CD4-positive, alpha-beta memory T cell (primary cell): Measurements from ENCODE around the gene CERS6. TPM values are rescaled to one million over a fixed set of nuclear protein-coding genes. Genes with fewer than 3 reads are reported as not detected.

Source experiments
- CTCF ChIA-PET: fragments of 350-600 bp; sonication (Branson Sonifier 250); formaldehyde crosslinking; loops from one replicate; lab custom pipeline; 2021; ENCODE audit warnings: inconsistent platforms; ENCODE audit not compliant: partially characterized antibody; lab: Charles Lee
- POLR2A ChIA-PET: fragments of 350-600 bp; sonication (Branson Sonifier 250); formaldehyde crosslinking; loops from one replicate; lab custom pipeline; 2021; ENCODE audit not compliant: partially characterized antibody; lab: Charles Lee
- DNase-seq, 5 donors: peaks; one replicate each; pipeline versions ENCODE4 v3.0.0 to v3.0.0-alpha.2; 2020 to 2022; ENCODE audit warnings: mixed read lengths in 1 of 5
- H3K27ac ChIP-seq: one replicate; pipeline ENCODE4 v1.7.0; 2013; ENCODE audit warnings: low read depth, low read length
- H3K27me3 ChIP-seq: 2 replicates; pipeline ENCODE4 v1.7.0; 2013; ENCODE audit warnings: mild to moderate bottlenecking, low read length, moderate library complexity; ENCODE audit not compliant: insufficient read depth
- H3K36me3 ChIP-seq: 2 replicates; pipeline ENCODE4 v1.7.0; 2013; ENCODE audit warnings: mild to moderate bottlenecking, low read length, moderate library complexity; ENCODE audit not compliant: insufficient read depth
- H3K4me1 ChIP-seq: 2 replicates; pipeline ENCODE4 v1.7.0; 2013; ENCODE audit warnings: mild to moderate bottlenecking, low read length, moderate library complexity; ENCODE audit not compliant: insufficient read depth
- H3K4me3 ChIP-seq, 2 donors: one replicate each; pipeline ENCODE4 v1.7.0; 2013; ENCODE audit warnings: low read length in 2 of 2, mild to moderate bottlenecking in 1 of 2
- H3K9me3 ChIP-seq, 2 donors: one replicate each; pipeline ENCODE4 v1.7.0; 2013; ENCODE audit warnings: low read length in 2 of 2, control low read depth in 1 of 2; ENCODE audit not compliant: control insufficient read depth in 1 of 2
- H3K27ac Mint-ChIP-seq, 7 donors: one replicate each; pipeline ENCODE4 v1.8.0; 2020 to 2021; ENCODE audit warnings: mixed read lengths in 7 of 7, mild to moderate bottlenecking in 6 of 7, inconsistent platforms in 3 of 7, moderate library complexity in 3 of 7
- H3K27me3 Mint-ChIP-seq, 2 donors: one replicate each; pipeline ENCODE4 v1.8.0; 2020 to 2021; ENCODE audit warnings: mixed read lengths in 2 of 2
- H3K36me3 Mint-ChIP-seq, 2 donors: one replicate each; pipeline ENCODE4 v1.8.0; 2020 to 2021; ENCODE audit warnings: mixed read lengths in 2 of 2, inconsistent platforms in 1 of 2, mild to moderate bottlenecking in 1 of 2
- H3K4me1 Mint-ChIP-seq, 4 donors: one replicate each; pipeline ENCODE4 v1.8.0; 2020 to 2021; ENCODE audit warnings: mixed read lengths in 4 of 4, mild to moderate bottlenecking in 1 of 4
- H3K4me3 Mint-ChIP-seq, 8 donors: one replicate each; pipeline ENCODE4 v1.8.0; 2020 to 2021; ENCODE audit warnings: mixed read lengths in 8 of 8, mild to moderate bottlenecking in 7 of 8, moderate library complexity in 6 of 8, inconsistent platforms in 3 of 8
- H3K9me3 Mint-ChIP-seq, 8 donors: one replicate each; pipeline ENCODE4 v1.8.0; 2020 to 2021; ENCODE audit warnings: mixed read lengths in 8 of 8, mild to moderate bottlenecking in 5 of 8, inconsistent platforms in 3 of 8, moderate library complexity in 1 of 8
- intact Hi-C: fragments of 100-400 bp; cut with micrococcal nuclease; formaldehyde crosslinking; loops from one replicate; pipeline ENCODE4 v1.15.1; 2023
- polyA plus RNA-seq, 2 donors: library from polyadenylated mRNA; unstranded; fragments of 300-500 nt; fragmentation: Illumina TruSeq; gene quantifications; one replicate each; pipeline ENCODE4 v1.2.3, GENCODE V29; 2021
- total RNA-seq, 2 experiments: library from RNA; stranded (reverse); gene quantifications; one replicate each; pipeline ENCODE4 v1.2.3, GENCODE V29; 2021

The CERS6 gene
- total and polyA plus RNA-seq, 4 experiments from 2014 or later = 5.1 to 11.3 (median 7.6) TPM

GRCh38 chr2:168441214-168441872, 14.7 kb upstream of the CERS6 start:
- no peaks in the 10 kb centered on the region for H3K27me3 Mint-ChIP-seq
- no peak for DNase-seq
- ChIA-PET CTCF (no interaction called here), POLR2A (no interaction called here)
- H3K4me3 ChIP-seq = no peak overlapping the region
- peaks cover 4 to 10% (median 9%) of the 10 kb centered on the region in 4 donors for H3K4me1 Mint-ChIP-seq
- peaks cover 6% of the 10 kb centered on the region for H3K4me1 ChIP-seq
- intact Hi-C loops = no loop called here
- H3K9me3 Mint-ChIP-seq = peaks cover 0 to 14% (median 4%) of the 10 kb centered on the region in 8 donors
- H3K36me3 Mint-ChIP-seq = no peaks in the 10 kb centered on the region
- no peak overlapping the region for H3K27ac Mint-ChIP-seq
- H3K36me3 ChIP-seq = no peaks in the 10 kb centered on the region
- no peak overlapping the region for H3K27ac ChIP-seq
- no peaks in the 10 kb centered on the region for H3K9me3 ChIP-seq
- no peak overlapping the region for H3K4me3 Mint-ChIP-seq
- no peaks in the 10 kb centered on the region for H3K27me3 ChIP-seq

- CTCF ChIA-PET = interaction anchor here (1.3 kb wide), 1 partner anchor 9 kb away, joined by 3 read pairs; no protein-coding TSS in a partner anchor
- intact Hi-C loops = no loop called here
These were observed 12.3 kb upstream of the CERS6 start for GRCh38 chr2:168443818-168444217.

GRCh38 chr2:168445960-168446359, 10.1 kb upstream of the CERS6 start:
- no peaks in the 10 kb centered on the region for H3K27me3 Mint-ChIP-seq
- H3K27ac Mint-ChIP-seq = no peak overlapping the region
- peaks cover 6 to 14% (median 8%) of the 10 kb centered on the region in 4 donors for H3K4me1 Mint-ChIP-seq
- Histone ChIP-seq H3K27me3 (no peaks in the 10 kb centered on the region), H3K27ac (no peak overlapping the region), H3K4me3 (no peak overlapping the region), H3K4me1 (peaks cover 18% of the 10 kb centered on the region), H3K36me3 (no peaks in the 10 kb centered on the region), H3K9me3 (no peaks in the 10 kb centered on the region)
- H3K4me3 Mint-ChIP-seq = no peak overlapping the region
- ChIA-PET POLR2A (no interaction called here), CTCF (interaction anchor here (1.3 kb wide), 1 partner anchor 9 kb away, joined by 3 read pairs; no protein-coding TSS in a partner anchor)
- peaks cover 0 to 14% (median 4%) of the 10 kb centered on the region in 8 donors for H3K9me3 Mint-ChIP-seq
- no peak for DNase-seq
- H3K36me3 Mint-ChIP-seq = no peaks in the 10 kb centered on the region
- intact Hi-C loops = no loop called here

More at GRCh38 chr2:168443818-168444217, 12.3 kb upstream of the CERS6 start:
- Mint-ChIP-seq H3K4me3 (no peak overlapping the region), H3K4me1 (peaks cover 4 to 10% (median 8%) of the 10 kb centered on the region in 4 donors), H3K27me3 (no peaks in the 10 kb centered on the region), H3K36me3 (no peaks in the 10 kb centered on the region), H3K27ac (no peak overlapping the region), H3K9me3 (peaks cover 0 to 14% (median 4%) of the 10 kb centered on the region in 8 donors)
- Histone ChIP-seq H3K4me1 (peaks cover 6% of the 10 kb centered on the region), H3K27ac (no peak overlapping the region), H3K4me3 (no peak overlapping the region), H3K36me3 (no peaks in the 10 kb centered on the region), H3K9me3 (no peaks in the 10 kb centered on the region), H3K27me3 (no peaks in the 10 kb centered on the region)
- POLR2A ChIA-PET = interaction anchor here (1.4 kb wide), 1 partner anchor 10 kb away, joined by 3 read pairs; no protein-coding TSS in a partner anchor
- DNase-seq = no peak

DNA sequence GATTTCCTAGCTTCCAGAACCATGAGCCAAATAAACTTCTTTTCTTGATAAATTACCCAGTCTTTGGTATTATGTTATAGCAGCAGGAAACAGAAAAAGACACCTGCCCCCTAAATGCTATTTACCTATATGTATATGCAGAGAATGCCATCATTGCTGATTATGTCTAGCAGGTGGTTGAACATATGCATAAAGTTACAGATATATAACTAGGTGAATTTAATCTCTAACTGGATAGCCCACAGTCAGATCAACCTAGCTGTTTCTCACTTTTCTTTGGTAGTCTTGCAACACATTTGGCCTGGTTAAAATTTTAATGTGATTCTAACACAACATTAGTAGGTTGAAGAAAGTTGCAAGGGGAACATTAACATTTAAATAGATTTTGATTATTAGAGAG, 7.1 kb upstream of the CERS6 start:
- H3K27ac Mint-ChIP-seq = peak overlapping the region in 1 of 7 donors; percentile 6
- ChIA-PET POLR2A (no interaction called here), CTCF (no interaction called here)
- no peak overlapping the region for H3K27ac ChIP-seq
- no peaks in the 10 kb centered on the region for H3K36me3 Mint-ChIP-seq
- no peaks in the 10 kb centered on the region for H3K9me3 ChIP-seq
- peaks cover 0 to 14% (median 4%) of the 10 kb centered on the region in 8 donors for H3K9me3 Mint-ChIP-seq
- H3K4me3 ChIP-seq = no peak overlapping the region
- peaks cover 6 to 18% (median 10%) of the 10 kb centered on the region in 4 donors for H3K4me1 Mint-ChIP-seq
- DNase-seq = no peak
- H3K4me1 ChIP-seq = peaks cover 22% of the 10 kb centered on the region
- no peak overlapping the region for H3K4me3 Mint-ChIP-seq
- intact Hi-C loops = no loop called here
- no peaks in the 10 kb centered on the region for H3K27me3 ChIP-seq
- H3K27me3 Mint-ChIP-seq = no peaks in the 10 kb centered on the region
- H3K36me3 ChIP-seq = no peaks in the 10 kb centered on the region

DNA sequence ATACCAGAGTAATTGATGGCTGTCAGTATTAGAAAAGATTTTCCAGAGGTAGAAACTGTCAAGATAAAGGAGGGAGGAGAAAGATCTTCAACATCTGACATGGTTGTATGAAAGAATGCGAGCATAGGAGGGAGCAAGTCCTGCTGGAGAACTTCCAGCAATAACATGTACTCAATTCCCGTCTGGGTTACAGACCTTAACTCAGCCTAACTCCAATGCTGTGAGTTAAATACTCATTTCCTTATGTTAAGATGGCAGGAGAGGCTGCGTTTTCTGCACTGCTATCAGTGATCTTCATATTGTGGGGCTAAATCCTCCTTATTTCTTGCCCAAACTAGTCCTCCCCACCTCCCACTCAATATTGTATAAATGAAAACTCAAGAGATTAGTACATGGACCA, 6.7 kb upstream of the CERS6 start:
- Mint-ChIP-seq H3K9me3 (peaks cover 0 to 14% (median 4%) of the 10 kb centered on the region in 8 donors), H3K4me1 (peaks cover 6 to 18% (median 10%) of the 10 kb centered on the region in 4 donors), H3K36me3 (no peaks in the 10 kb centered on the region), H3K27ac (peak overlapping the region in 1 of 7 donors; percentile 6), H3K4me3 (no peak overlapping the region), H3K27me3 (no peaks in the 10 kb centered on the region)
- intact Hi-C loops = no loop called here
- H3K4me1 ChIP-seq = peaks cover 22% of the 10 kb centered on the region
- H3K4me3 ChIP-seq = no peak overlapping the region
- POLR2A ChIA-PET = no interaction called here
- CTCF ChIA-PET = no interaction called here
- no peaks in the 10 kb centered on the region for H3K27me3 ChIP-seq
- no peaks in the 10 kb centered on the region for H3K9me3 ChIP-seq
- H3K36me3 ChIP-seq = no peaks in the 10 kb centered on the region
- DNase-seq = no peak
- no peak overlapping the region for H3K27ac ChIP-seq

DNA sequence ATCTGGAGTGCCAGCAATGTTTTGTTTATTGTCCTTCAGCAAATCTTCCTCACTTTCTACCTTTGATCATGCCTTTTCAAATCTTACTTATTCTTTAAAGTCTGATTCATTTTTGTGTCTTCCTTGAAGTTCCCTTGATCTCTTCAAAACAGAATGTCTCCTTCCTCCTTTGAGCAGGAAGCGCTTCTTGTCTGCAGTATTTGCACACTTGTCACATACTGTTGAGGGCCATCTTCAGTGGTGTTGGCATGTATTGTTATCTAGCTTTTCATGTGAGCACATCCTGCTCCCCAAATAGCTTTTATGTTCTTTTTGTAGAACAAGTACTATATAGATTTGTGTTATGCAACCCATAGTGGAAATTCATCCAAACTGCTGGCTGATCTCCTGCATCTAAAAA, 5.9 kb upstream of the CERS6 start:
- Mint-ChIP-seq H3K36me3 (no peaks in the 10 kb centered on the region), H3K9me3 (peaks cover 0 to 10% (median 3%) of the 10 kb centered on the region in 8 donors), H3K4me1 (peaks cover 6 to 18% (median 10%) of the 10 kb centered on the region in 4 donors), H3K27ac (peak overlapping the region in 4 of 7 donors; percentile 22 to 68 (median 50)), H3K27me3 (no peaks in the 10 kb centered on the region), H3K4me3 (peak overlapping the region in 3 of 8 donors; percentile 2 to 73 (median 51))
- H3K9me3 ChIP-seq = no peaks in the 10 kb centered on the region
- no peaks in the 10 kb centered on the region for H3K27me3 ChIP-seq
- ChIA-PET CTCF (no interaction called here), POLR2A (interaction anchor here (1.7 kb wide), 1 partner anchor 17 kb away, joined by 5 read pairs; no protein-coding TSS in a partner anchor)
- DNase-seq = peak in 2 of 5 donors; percentile 17 to 19
- intact Hi-C loops = loop anchor here (10.0 kb wide), 2 partner anchors 95 to 205 kb away; partner anchors contain the start of gene STK39
- H3K36me3 ChIP-seq = no peaks in the 10 kb centered on the region
- H3K4me1 ChIP-seq = peaks cover 22% of the 10 kb centered on the region
- no peak overlapping the region for H3K4me3 ChIP-seq
- H3K27ac ChIP-seq = no peak overlapping the region

DNA sequence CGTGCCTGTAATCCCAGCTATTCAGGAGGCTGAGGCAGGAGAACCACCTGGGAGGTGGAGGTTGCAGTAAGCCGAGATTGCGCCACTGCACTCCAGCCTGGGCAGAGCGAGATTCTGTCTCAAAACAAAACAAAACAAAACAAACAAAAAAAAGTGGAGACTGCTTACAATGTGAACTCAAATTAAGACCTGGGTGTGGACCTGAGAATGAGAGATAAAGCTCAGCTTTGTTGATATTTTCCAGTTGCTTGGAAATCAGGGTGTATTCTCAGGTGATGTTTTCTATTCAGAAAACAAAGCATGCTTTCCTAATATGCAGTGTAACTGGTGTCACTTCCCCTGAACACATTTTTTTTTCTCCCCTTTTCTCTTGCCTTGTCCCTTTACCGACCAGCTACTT, 5.3 kb upstream of the CERS6 start:
- POLR2A ChIA-PET = interaction anchor here (1.7 kb wide), 1 partner anchor 18 kb away, joined by 5 read pairs; no protein-coding TSS in a partner anchor

More for the DNA sequence above, 5.3 kb upstream of the CERS6 start:
- H3K27ac Mint-ChIP-seq = peak overlapping the region in 1 of 7 donors; percentile 68
- H3K4me1 Mint-ChIP-seq = peaks cover 6 to 18% (median 10%) of the 10 kb centered on the region in 4 donors
- H3K27ac ChIP-seq = no peak overlapping the region
- no peaks in the 10 kb centered on the region for H3K36me3 ChIP-seq
- H3K27me3 Mint-ChIP-seq = no peaks in the 10 kb centered on the region
- H3K4me3 Mint-ChIP-seq = no peak overlapping the region
- H3K27me3 ChIP-seq = no peaks in the 10 kb centered on the region
- no peaks in the 10 kb centered on the region for H3K9me3 ChIP-seq
- intact Hi-C loops = loop anchor here (10.0 kb wide), 2 partner anchors 96 to 206 kb away; partner anchors contain the start of gene STK39
- H3K36me3 Mint-ChIP-seq = no peaks in the 10 kb centered on the region
- H3K4me3 ChIP-seq = no peak overlapping the region
- CTCF ChIA-PET = interaction anchor here (1.3 kb wide), 1 partner anchor 104 kb away, joined by 3 read pairs; no protein-coding TSS in a partner anchor
- DNase-seq = no peak
- peaks cover 22% of the 10 kb centered on the region for H3K4me1 ChIP-seq
- peaks cover 0 to 8% (median 3%) of the 10 kb centered on the region in 8 donors for H3K9me3 Mint-ChIP-seq
